ENCODE results near the gene FKBP6. TPM values are rescaled to one million over a fixed set of nuclear protein-coding genes. Genes with fewer than 3 reads are reported as not detected.
"Not testable (repeated sequence)": the region's sequence is repeated elsewhere in the genome, so short reads cannot be mapped to it uniquely, and the experiment has no call there.

Gene FKBP6
- total and polyA plus RNA-seq, 4 donors = 0.10 TPM; not detected in 3

DNA sequence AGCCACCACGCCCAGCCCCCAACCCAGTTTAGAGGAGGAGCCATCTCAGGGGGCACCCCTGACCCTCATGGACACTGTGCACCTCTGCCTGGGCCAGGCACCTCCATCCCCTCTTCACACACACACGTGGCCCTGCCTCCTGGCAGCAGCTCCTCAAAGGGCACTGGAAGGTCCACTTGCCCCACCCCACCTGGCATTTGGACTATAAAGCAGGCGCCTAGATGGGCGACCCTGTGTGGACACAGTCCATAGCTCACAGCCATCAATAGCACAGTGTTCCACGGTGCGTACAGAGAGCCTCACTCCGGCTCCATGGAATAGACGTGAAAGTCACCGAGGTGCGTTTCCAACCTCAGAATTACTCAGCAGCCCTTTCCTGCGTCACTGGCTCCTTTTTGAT, 41.0 kb downstream of the FKBP6 start:
- no peak overlapping the region for H3K4me3 ChIP-seq (ENCODE audit: low read length in 2 of 2)
- intact Hi-C loops (cut with DNase I) = no loop called here
- no peak overlapping the region for H3K27ac ChIP-seq (ENCODE audit: low read depth in 1 of 2, low read length in 2 of 2)
- no peaks in the 10 kb centered on the region for H3K4me1 ChIP-seq (ENCODE audit: control insufficient read depth in 1 of 2, insufficient read depth in 2 of 2, low read length in 2 of 2)
- no peaks in the 10 kb centered on the region for H3K9me3 ChIP-seq (ENCODE audit: control insufficient read depth, low read length)
- no peaks in the 10 kb centered on the region for H3K36me3 ChIP-seq (ENCODE audit: control insufficient read depth in 1 of 2, insufficient read depth in 2 of 2, low read length in 1 of 2)
- no peaks in the 10 kb centered on the region for H3K27me3 ChIP-seq (ENCODE audit: control insufficient read depth in 1 of 2, insufficient read depth in 2 of 2, low read length in 1 of 2)
- ATAC-seq (ENCODE audit: low FRiP score) = no peak
- no peak for DNase-seq
- WGBS, 2 donors = 82 to 89% methylated on average over 11 of the region's 11 CpGs

DNA sequence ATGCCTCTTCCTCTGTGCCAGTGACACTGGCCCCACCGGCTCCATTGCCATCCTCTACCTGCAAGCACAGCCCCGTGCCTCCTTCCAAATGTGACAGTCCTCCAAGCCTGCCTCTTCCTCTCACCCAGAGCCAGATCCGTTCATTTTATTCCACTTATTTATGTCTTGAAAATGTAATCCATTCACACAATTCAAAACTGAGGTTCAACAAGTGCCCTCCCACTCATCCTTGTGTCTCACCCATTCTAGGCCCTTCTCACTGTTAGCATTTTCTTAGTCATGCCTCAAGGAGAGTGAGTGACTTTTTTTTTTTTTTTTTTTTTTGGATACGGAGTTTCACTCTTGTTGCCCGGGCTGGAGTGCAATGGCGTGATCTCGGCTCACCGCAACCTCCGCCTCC, 41.7 kb downstream of the FKBP6 start:
- Histone ChIP-seq H3K9me3 (ENCODE audit: control insufficient read depth, low read length) (no peaks in the 10 kb centered on the region), H3K4me1 (ENCODE audit: control insufficient read depth in 1 of 2, insufficient read depth in 2 of 2, low read length in 2 of 2) (no peaks in the 10 kb centered on the region), H3K27ac (ENCODE audit: low read depth in 1 of 2, low read length in 2 of 2) (no peak overlapping the region), H3K27me3 (ENCODE audit: control insufficient read depth in 1 of 2, insufficient read depth in 2 of 2, low read length in 1 of 2) (no peaks in the 10 kb centered on the region), H3K36me3 (ENCODE audit: control insufficient read depth in 1 of 2, insufficient read depth in 2 of 2, low read length in 1 of 2) (no peaks in the 10 kb centered on the region), H3K4me3 (ENCODE audit: low read length in 2 of 2) (no peak overlapping the region)
- no peak for DNase-seq
- ATAC-seq (ENCODE audit: low FRiP score) = no peak
- intact Hi-C loops (cut with DNase I) = no loop called here
- 88 to 91% methylated on average over 9 of the region's 9 CpGs for WGBS, 2 donors

DNA sequence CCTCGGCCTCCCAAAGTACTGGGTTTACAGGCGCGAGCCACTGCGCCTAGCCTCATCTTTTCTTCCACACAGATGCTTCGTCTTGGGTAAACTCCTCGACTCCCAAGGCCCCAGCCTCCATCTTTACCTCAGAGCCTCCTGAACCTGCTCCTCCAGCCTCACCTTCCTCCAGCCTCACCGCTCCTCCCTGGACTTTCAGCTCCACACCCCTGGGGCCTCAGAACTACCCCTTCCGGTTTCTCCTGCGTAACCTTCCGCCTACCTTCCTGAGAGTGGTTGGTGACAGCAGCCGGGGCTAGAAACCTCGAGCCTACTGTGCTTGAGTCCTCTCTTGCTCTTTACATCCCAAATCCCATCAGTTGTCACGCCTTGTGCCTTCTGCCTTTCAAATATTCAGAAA, 45.8 kb downstream of the FKBP6 start:
- intact Hi-C loops (cut with DNase I) = no loop called here
- Histone ChIP-seq H3K4me3 (ENCODE audit: low read length in 2 of 2) (no peak overlapping the region), H3K27ac (ENCODE audit: low read depth in 1 of 2, low read length in 2 of 2) (no peak overlapping the region), H3K9me3 (ENCODE audit: control insufficient read depth, low read length) (no peaks in the 10 kb centered on the region), H3K4me1 (ENCODE audit: control insufficient read depth in 1 of 2, insufficient read depth in 2 of 2, low read length in 2 of 2) (no peaks in the 10 kb centered on the region), H3K36me3 (ENCODE audit: control insufficient read depth in 1 of 2, insufficient read depth in 2 of 2, low read length in 1 of 2) (no peaks in the 10 kb centered on the region), H3K27me3 (ENCODE audit: control insufficient read depth in 1 of 2, insufficient read depth in 2 of 2, low read length in 1 of 2) (no peaks in the 10 kb centered on the region)
- DNase-seq (no peak), ATAC-seq (ENCODE audit: low FRiP score) (no peak)
- WGBS, 2 donors = 88 to 91% methylated on average over 13 of the region's 13 CpGs

DNA sequence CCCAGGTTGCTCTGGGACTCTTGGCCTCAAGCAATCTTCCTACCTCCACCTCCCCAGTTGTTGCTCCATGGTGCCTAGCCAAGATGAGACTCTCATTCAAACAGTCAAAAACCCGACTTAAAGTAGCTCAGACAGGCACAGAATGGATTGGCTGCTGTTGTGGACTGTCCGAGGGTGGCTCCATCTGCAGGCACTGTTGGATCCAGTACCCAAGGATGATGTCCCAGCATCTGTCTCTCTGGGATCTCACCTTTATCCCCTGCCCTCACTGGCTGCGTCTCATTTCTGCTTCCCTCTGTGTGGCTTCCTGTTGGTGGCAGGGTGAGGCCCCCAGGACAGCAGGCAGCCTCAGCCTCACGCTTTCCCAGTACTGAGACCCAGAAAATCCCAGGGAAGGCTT, 48.3 kb downstream of the FKBP6 start:
- intact Hi-C loops (cut with DNase I); H3K4me1 ChIP-seq (ENCODE audit: control insufficient read depth in 1 of 2, insufficient read depth in 2 of 2, low read length in 2 of 2); H3K9me3 ChIP-seq (ENCODE audit: control insufficient read depth, low read length); DNase-seq; ATAC-seq (ENCODE audit: low FRiP score); H3K4me3 ChIP-seq (ENCODE audit: low read length in 2 of 2); H3K36me3 ChIP-seq (ENCODE audit: control insufficient read depth in 1 of 2, insufficient read depth in 2 of 2, low read length in 1 of 2); H3K27ac ChIP-seq (ENCODE audit: low read depth in 1 of 2, low read length in 2 of 2); H3K27me3 ChIP-seq (ENCODE audit: control insufficient read depth in 1 of 2, insufficient read depth in 2 of 2, low read length in 1 of 2): not testable (repeated sequence)
- 82 to 84% methylated on average over 4 of the region's 4 CpGs for WGBS, 2 donors

DNA sequence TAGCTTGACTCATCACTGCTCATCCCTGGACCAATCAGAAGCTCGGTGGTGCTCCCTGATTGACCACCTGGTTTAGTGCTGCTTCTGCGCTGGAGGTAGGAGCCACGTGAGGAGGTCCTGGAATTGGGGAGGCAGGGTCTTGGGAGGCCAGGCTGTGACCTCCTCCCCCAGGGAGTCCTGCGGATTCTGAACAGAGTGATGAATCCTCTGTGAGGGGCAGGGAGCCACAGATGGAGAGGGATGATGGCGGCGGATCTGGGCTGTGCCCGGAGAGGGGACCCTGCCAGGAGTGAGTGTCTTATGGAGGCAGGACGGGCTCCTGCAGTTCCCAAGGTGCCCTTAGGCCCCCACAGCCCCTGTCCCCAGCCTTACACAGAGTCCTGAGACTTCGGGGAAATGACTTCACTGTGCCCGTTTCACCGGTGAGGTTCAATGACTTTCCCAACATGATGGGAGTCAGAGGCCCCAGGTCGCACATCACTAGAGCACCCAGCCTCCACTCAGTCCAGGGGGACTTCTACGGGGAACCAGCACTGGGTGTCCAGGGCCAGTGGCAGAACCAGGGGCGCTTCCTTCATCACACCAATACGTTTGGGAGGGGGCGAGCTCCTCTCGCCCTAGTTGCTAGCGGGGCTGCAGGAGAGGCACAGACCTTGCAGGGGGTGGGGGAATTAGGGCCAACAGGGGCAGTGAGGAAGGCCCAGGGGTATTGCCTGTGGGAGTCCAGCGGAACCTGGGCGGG, 48.9 kb downstream of the FKBP6 start:
- Histone ChIP-seq H3K9me3 (ENCODE audit: control insufficient read depth, low read length) (no peaks in the 10 kb centered on the region), H3K4me3 (ENCODE audit: low read length in 2 of 2) (no peak overlapping the region), H3K4me1 (ENCODE audit: control insufficient read depth in 1 of 2, insufficient read depth in 2 of 2, low read length in 2 of 2) (no peaks in the 10 kb centered on the region), H3K27me3 (ENCODE audit: control insufficient read depth in 1 of 2, insufficient read depth in 2 of 2, low read length in 1 of 2) (no peaks in the 10 kb centered on the region), H3K27ac (ENCODE audit: low read depth in 1 of 2, low read length in 2 of 2) (no peak overlapping the region), H3K36me3 (ENCODE audit: control insufficient read depth in 1 of 2, insufficient read depth in 2 of 2, low read length in 1 of 2) (no peaks in the 10 kb centered on the region)
- 74 to 79% methylated on average over 20 of the region's 20 CpGs for WGBS, 2 donors
- intact Hi-C loops (cut with DNase I) = no loop called here
- DNase-seq (no peak), ATAC-seq (ENCODE audit: low FRiP score) (no peak)

DNA sequence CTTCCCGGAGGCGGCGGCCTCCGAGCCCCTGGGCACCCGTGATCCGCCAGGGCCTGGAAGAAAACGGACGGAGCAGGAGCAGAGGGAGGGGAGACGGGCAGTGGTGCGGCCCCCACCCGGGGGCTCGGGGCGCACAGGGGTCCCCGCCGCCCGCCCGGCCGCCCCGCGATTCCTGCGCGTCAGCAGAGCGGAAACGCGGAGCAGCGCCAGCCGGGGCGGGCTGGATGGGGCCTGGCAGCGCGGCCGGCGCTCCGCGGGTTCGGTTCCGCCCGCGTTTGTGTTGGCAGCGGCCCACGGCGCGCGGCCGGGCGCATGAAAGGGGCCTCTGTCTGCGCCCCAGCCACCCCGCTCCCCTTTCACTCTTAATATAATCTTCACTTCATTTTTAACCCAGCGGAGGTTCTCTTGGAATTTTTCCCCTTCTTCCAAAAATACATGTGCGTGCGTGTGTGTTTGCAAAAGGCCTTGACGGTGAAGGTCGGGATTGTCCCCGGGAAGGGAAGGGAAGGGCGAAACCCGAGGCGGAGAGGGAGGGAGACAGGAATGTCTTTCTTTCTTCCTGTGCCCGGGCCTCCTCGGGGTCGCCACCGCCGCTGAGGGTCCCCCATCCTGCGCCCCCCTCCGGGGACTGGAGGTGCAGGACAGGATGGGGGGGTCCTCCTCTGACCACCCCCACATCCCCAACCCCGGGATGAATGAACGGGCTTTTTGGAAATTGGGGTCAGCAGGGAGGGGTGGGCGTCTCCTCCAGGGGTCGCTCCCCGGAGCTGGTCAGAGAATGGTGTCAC, 49.6 kb downstream of the FKBP6 start:
- 6% methylated on average over 33 to 68 of the region's 68 CpGs for WGBS, 2 donors
- H3K27ac ChIP-seq (ENCODE audit: low read depth in 1 of 2, low read length in 2 of 2); H3K4me3 ChIP-seq (ENCODE audit: low read length in 2 of 2); H3K4me1 ChIP-seq (ENCODE audit: control insufficient read depth in 1 of 2, insufficient read depth in 2 of 2, low read length in 2 of 2); H3K27me3 ChIP-seq (ENCODE audit: control insufficient read depth in 1 of 2, insufficient read depth in 2 of 2, low read length in 1 of 2); DNase-seq; H3K9me3 ChIP-seq (ENCODE audit: control insufficient read depth, low read length); H3K36me3 ChIP-seq (ENCODE audit: control insufficient read depth in 1 of 2, insufficient read depth in 2 of 2, low read length in 1 of 2); ATAC-seq (ENCODE audit: low FRiP score); intact Hi-C loops (cut with DNase I): not testable (repeated sequence)

DNA sequence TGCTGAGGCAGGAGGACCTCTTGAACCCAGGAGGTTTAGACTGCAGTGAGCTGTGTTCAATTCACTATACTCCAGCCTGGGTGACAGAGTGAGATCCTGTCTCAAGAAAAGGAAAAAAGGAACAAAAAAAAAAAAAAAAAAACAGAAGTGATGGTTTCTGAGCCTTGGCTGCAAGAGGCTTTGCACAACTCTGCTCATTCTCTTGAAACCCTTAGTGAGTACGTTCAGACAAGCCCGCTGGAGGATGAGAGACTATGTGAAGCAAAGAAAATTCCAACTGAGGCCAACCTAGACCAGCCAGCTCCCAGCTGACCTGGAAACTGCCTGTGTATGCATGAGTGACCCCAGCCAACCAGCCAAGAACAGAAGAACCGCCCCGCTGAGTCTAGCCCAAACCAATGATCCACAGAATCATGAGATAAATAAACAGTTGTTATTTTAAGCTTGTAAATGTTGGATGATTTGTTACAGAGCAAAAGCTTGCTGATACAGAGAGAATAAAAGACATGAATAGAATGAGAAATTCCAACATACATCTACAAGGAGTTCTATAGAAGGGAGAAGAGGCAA, 55.1 kb downstream of the FKBP6 start:
- Histone ChIP-seq H3K27me3 (ENCODE audit: control insufficient read depth in 1 of 2, insufficient read depth in 2 of 2, low read length in 1 of 2) (no peaks in the 10 kb centered on the region), H3K4me3 (ENCODE audit: low read length in 2 of 2) (no peak overlapping the region), H3K9me3 (ENCODE audit: control insufficient read depth, low read length) (peaks cover 2% of the 10 kb centered on the region), H3K36me3 (ENCODE audit: control insufficient read depth in 1 of 2, insufficient read depth in 2 of 2, low read length in 1 of 2) (no peaks in the 10 kb centered on the region), H3K27ac (ENCODE audit: low read depth in 1 of 2, low read length in 2 of 2) (no peak overlapping the region), H3K4me1 (ENCODE audit: control insufficient read depth in 1 of 2, insufficient read depth in 2 of 2, low read length in 2 of 2) (no peaks in the 10 kb centered on the region)
- ATAC-seq (ENCODE audit: low FRiP score) (no peak), DNase-seq (no peak)
- intact Hi-C loops (cut with DNase I) = no loop called here
- WGBS, 2 donors = 82 to 90% methylated on average over 4 of the region's 4 CpGs

DNA sequence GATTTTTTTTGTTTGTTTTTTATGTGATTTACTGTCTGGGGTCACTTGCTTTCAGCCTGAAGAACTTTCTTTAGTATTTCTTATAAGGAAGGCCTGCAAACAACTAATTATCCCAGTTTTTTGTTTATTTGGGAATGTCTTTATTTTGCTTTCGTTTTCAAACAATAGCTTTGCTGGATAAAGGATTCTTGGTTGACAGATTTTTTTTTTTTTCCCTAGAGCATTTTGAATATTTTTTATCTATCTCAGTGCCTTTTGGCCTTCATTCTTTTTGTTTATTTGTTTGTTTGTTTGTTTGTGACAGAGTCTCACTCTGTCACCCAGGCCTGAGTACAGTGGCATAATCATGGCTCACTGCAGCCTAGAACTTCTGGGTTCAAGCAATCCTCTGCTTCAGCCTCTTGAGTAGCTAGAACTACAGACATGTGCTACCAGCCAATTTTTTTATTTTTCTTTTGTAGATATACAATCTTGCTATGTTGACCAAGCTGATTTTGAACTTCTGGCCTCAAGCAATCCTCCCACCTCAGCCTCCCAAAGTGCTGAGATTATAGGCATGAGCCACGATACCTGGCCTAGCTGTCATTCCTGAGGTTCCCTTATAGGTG, 59.4 kb downstream of the FKBP6 start:
- Histone ChIP-seq H3K27ac (ENCODE audit: low read depth in 1 of 2, low read length in 2 of 2) (no peak overlapping the region), H3K4me1 (ENCODE audit: control insufficient read depth in 1 of 2, insufficient read depth in 2 of 2, low read length in 2 of 2) (no peaks in the 10 kb centered on the region), H3K27me3 (ENCODE audit: control insufficient read depth in 1 of 2, insufficient read depth in 2 of 2, low read length in 1 of 2) (peaks cover 0 to 1% of the 10 kb centered on the region in 2 donors), H3K36me3 (ENCODE audit: control insufficient read depth in 1 of 2, insufficient read depth in 2 of 2, low read length in 1 of 2) (no peaks in the 10 kb centered on the region), H3K4me3 (ENCODE audit: low read length in 2 of 2) (no peak overlapping the region), H3K9me3 (ENCODE audit: control insufficient read depth, low read length) (peaks cover 5% of the 10 kb centered on the region)
- DNase-seq (no peak), ATAC-seq (ENCODE audit: low FRiP score) (no peak)
- 67 to 74% methylated on average over 2 of the region's 2 CpGs for WGBS, 2 donors
- intact Hi-C loops (cut with DNase I) = no loop called here

Data from aorta (tissue), 5 donors.